H1 (cell line): ENCODE data around the gene IRF4. TPM values are rescaled to one million over a fixed set of nuclear protein-coding genes. Genes with fewer than 3 reads are reported as not detected.

Experiments
- CTCF ChIA-PET: fragments of 300-600 bp; sonication (Branson Sonifier 250); formaldehyde crosslinking; loops from one replicate; lab custom pipeline; 2021; ENCODE audit not compliant: partially characterized antibody; lab: Charles Lee
- POLR2A ChIA-PET: fragments of 300-600 bp; sonication (Branson Sonifier 250); formaldehyde crosslinking; loops from one replicate; lab custom pipeline; 2021; ENCODE audit warnings: inconsistent platforms; ENCODE audit not compliant: partially characterized antibody; lab: Charles Lee
- DNase-seq, 2 experiments: peaks; one replicate each; pipeline versions ENCODE4 v3.0.0 to v3.0.0-alpha.2; 2010 to 2022; ENCODE audit warnings: low spot score in 2 of 2, low read depth in 1 of 2, mixed read lengths in 1 of 2
- FAIRE-seq: peaks from 2 replicates; lab custom pipeline; 2011; peaks lifted over from hg19 to GRCh38; lab: Jason Lieb, UNC
- H2AFZ ChIP-seq: 2 replicates; pipeline ENCODE4 v1.8.1; 2012; ENCODE audit warnings: low read length, inconsistent platforms
- H2AK5ac ChIP-seq: 2 replicates; pipeline ENCODE4 v1.6.1; 2013; ENCODE audit warnings: low read depth, low read length
- H2BK120ac ChIP-seq: replicated peaks from 2 replicates; pipeline ENCODE3; 2013; ENCODE audit warnings: low read depth, low read length, inconsistent platforms
- H2BK12ac ChIP-seq: 2 replicates; pipeline ENCODE4 v1.6.1; 2013; ENCODE audit warnings: low read depth, low read length
- H2BK15ac ChIP-seq: 2 replicates; pipeline ENCODE4 v1.6.1; 2013; ENCODE audit warnings: low read length
- H2BK20ac ChIP-seq: 2 replicates; pipeline ENCODE4 v1.6.1; 2013; ENCODE audit warnings: low read length
- H2BK5ac ChIP-seq: 2 replicates; pipeline ENCODE4 v1.6.1; 2013; ENCODE audit warnings: low read depth, low read length
- H3K14ac ChIP-seq: 2 replicates; pipeline ENCODE4 v1.6.1; 2013; ENCODE audit warnings: inconsistent platforms; ENCODE audit not compliant: insufficient read length
- H3K18ac ChIP-seq: 2 replicates; pipeline ENCODE4 v1.6.1; 2013; ENCODE audit warnings: low read length; ENCODE audit errors: extremely low read depth
- H3K23ac ChIP-seq: 2 replicates; pipeline ENCODE4 v1.6.1; 2013; ENCODE audit warnings: inconsistent platforms; ENCODE audit not compliant: insufficient read length
- H3K23me2 ChIP-seq: 2 replicates; pipeline ENCODE4 v1.6.1; 2013; ENCODE audit warnings: low read depth, low read length
- H3K27ac ChIP-seq: 2 replicates; pipeline ENCODE4 v1.6.1; 2011; ENCODE audit warnings: low read depth, low read length, inconsistent platforms
- H3K27me3 ChIP-seq, 4 experiments: replicated peaks in 1 of 4; 1 replicate in 1 of 4; 2 replicates in 3 of 4; pipeline versions ENCODE4 v1.6.1 to v1.8.1; 2011 to 2013; ENCODE audit warnings: low read length in 3 of 4, mild to moderate bottlenecking in 3 of 4, inconsistent platforms in 2 of 4, mixed read lengths in 2 of 4, moderate library complexity in 1 of 4; ENCODE audit not compliant: control insufficient read depth in 3 of 4, insufficient read depth in 3 of 4; ENCODE audit errors: extremely low read depth in 1 of 4
- H3K36me3 ChIP-seq, 4 experiments: 2 replicates each; pipeline versions ENCODE4 v1.6.1 to v1.8.1; 2011 to 2013; ENCODE audit warnings: mild to moderate bottlenecking in 4 of 4, low read length in 3 of 4, moderate library complexity in 2 of 4, control low read depth in 1 of 4, inconsistent platforms in 1 of 4; ENCODE audit not compliant: insufficient read depth in 4 of 4, control insufficient read depth in 2 of 4
- H3K4ac ChIP-seq: replicated peaks from 2 replicates; pipeline ENCODE3; 2013; ENCODE audit warnings: low read length, low read depth, mixed read lengths, inconsistent platforms; ENCODE audit not compliant: insufficient read length
- H3K4me1 ChIP-seq, 4 experiments: replicated peaks in 1 of 4; 1 replicate in 1 of 4; 2 replicates in 3 of 4; pipeline versions ENCODE4 v1.6.1 to v1.8.1; 2011 to 2013; ENCODE audit warnings: low read length in 3 of 4, inconsistent platforms in 2 of 4, mixed read lengths in 1 of 4; ENCODE audit not compliant: insufficient read depth in 4 of 4, control insufficient read depth in 3 of 4
- H3K4me2 ChIP-seq, 2 experiments: 2 replicates each; pipeline versions ENCODE4 v1.6.1 to v1.8.1; 2011 to 2013; ENCODE audit warnings: low read depth in 2 of 2, low read length in 2 of 2, control low read depth in 1 of 2, inconsistent platforms in 1 of 2, mild to moderate bottlenecking in 1 of 2; ENCODE audit not compliant: insufficient read depth in 1 of 2
- H3K4me3 ChIP-seq, 4 experiments: fragments of 200-600, 300-600 bp in 1 of 4; sonication (generic), shearing (Covaris generic), sonication (Bioruptor Twin) in 1 of 4; 2 replicates each; pipeline versions ENCODE4 v1.5.1 to v1.8.1; 2011 to 2016; ENCODE audit warnings: low read length in 4 of 4, low read depth in 3 of 4, control low read depth in 2 of 4, inconsistent platforms in 2 of 4, mild to moderate bottlenecking in 2 of 4, mixed read lengths in 1 of 4, moderate library complexity in 1 of 4; ENCODE audit not compliant: insufficient read depth in 2 of 4; ENCODE audit errors: extremely low read depth in 1 of 4
- H3K56ac ChIP-seq: replicated peaks from 2 replicates; pipeline ENCODE3; 2013; ENCODE audit warnings: low read depth, mild to moderate bottlenecking, mixed read lengths, low read length, inconsistent platforms; ENCODE audit not compliant: insufficient read length
- H3K79me1 ChIP-seq: 2 replicates; pipeline ENCODE4 v1.6.1; 2013; ENCODE audit warnings: low read depth, low read length, control low read depth
- H3K79me2 ChIP-seq, 2 experiments: 2 replicates each; pipeline versions ENCODE4 v1.6.1 to v1.8.1; 2012 to 2013; ENCODE audit warnings: low read length in 2 of 2, mild to moderate bottlenecking in 2 of 2, inconsistent platforms in 1 of 2; ENCODE audit not compliant: insufficient read depth in 2 of 2, control insufficient read depth in 1 of 2
- H3K9ac ChIP-seq, 4 experiments: replicated peaks in 1 of 4; 1 replicate in 1 of 4; 2 replicates in 3 of 4; pipeline versions ENCODE4 v1.6.1 to v1.8.1; 2011 to 2013; ENCODE audit warnings: low read depth in 3 of 4, low read length in 3 of 4, control low read depth in 2 of 4, mild to moderate bottlenecking in 2 of 4, moderate library complexity in 2 of 4, inconsistent platforms in 1 of 4; ENCODE audit errors: extremely low read depth in 1 of 4
- H3K9me3 ChIP-seq, 2 experiments: 2 replicates each; pipeline versions ENCODE4 v1.6.1 to v1.8.1; 2012 to 2013; ENCODE audit warnings: mild to moderate bottlenecking in 2 of 2, moderate library complexity in 2 of 2, control low read depth in 1 of 2, inconsistent platforms in 1 of 2, low read depth in 1 of 2, low read length in 1 of 2, mixed read lengths in 1 of 2; ENCODE audit not compliant: insufficient read depth in 2 of 2
- H4K20me1 ChIP-seq, 2 experiments: replicated peaks in 1 of 2; 2 replicates each; pipeline versions ENCODE3 to v1.8.1; 2011 to 2013; ENCODE audit warnings: inconsistent platforms in 2 of 2, low read length in 2 of 2, mild to moderate bottlenecking in 1 of 2; ENCODE audit not compliant: insufficient read depth in 2 of 2, control insufficient read depth in 1 of 2
- H4K5ac ChIP-seq: 2 replicates; pipeline ENCODE4 v1.6.1; 2013; ENCODE audit warnings: low read length, low read depth, mixed read lengths, inconsistent platforms; ENCODE audit not compliant: insufficient read length
- H4K8ac ChIP-seq: 2 replicates; pipeline ENCODE4 v1.8.0; 2013; ENCODE audit warnings: mild to moderate bottlenecking, moderate library complexity, low read length, inconsistent platforms; ENCODE audit not compliant: insufficient read depth; ENCODE audit errors: extremely low read depth
- H4K91ac ChIP-seq: replicated peaks from 2 replicates; pipeline ENCODE3; 2013; ENCODE audit warnings: low read length, mixed read lengths, inconsistent platforms; ENCODE audit not compliant: insufficient read length
- KDM4A ChIP-seq: IDR thresholded peaks from one replicate; pipeline ENCODE4 v1.7.1; 2012; ENCODE audit warnings: low read depth, mild to moderate bottlenecking, moderate library complexity, low read length, inconsistent platforms; ENCODE audit not compliant: severe bottlenecking
- RNF2 ChIP-seq: fragments of 200-900, 300-1000 bp; sonication (generic); IDR thresholded peaks from 2 replicates; pipeline ENCODE4 v1.7.1; 2016; ENCODE audit warnings: borderline replicate concordance, low read depth, mild to moderate bottlenecking, antibody characterized with exemption, low read length; ENCODE audit not compliant: poor library complexity, severe bottlenecking; ENCODE audit errors: missing control alignments
- WGBS, 2 experiments: shearing (Covaris generic) in 1 of 2; methylation state at CpG; one replicate each; pipeline versions ENCODE4 v1.1.6 to v1.1.7; 2013 to 2015; ENCODE audit warnings: low lambda C conversion rate in 2 of 2, mixed read lengths in 2 of 2, inconsistent platforms in 1 of 2, low coverage in 1 of 2, missing lambda C conversion rate in 1 of 2; ENCODE audit not compliant: insufficient replicate concordance in 2 of 2, insufficient coverage in 1 of 2, insufficient read length in 1 of 2; ENCODE audit errors: extremely low coverage in 1 of 2, missing lambda C conversion rate in 1 of 2; 5-methylcytosine and 5-hydroxymethylcytosine counted together
- polyA plus RNA-seq, 7 experiments: library from polyadenylated mRNA; depleted of rRNA in 3 of 7; stranded (reverse) in 5 of 7; unstranded in 2 of 7; fragments of >200 nt in 5 of 7; fragments of 200-250 nt in 2 of 7; gene quantifications; 1 replicate in 5 of 7; 2 replicates in 1 of 7; 4 replicates in 1 of 7; pipeline versions ENCODE4 v1.2.1 to v1.2.3, GENCODE V29; 2011 to 2013; ENCODE audit warnings: missing spikeins in 2 of 7, mixed read lengths in 2 of 7
- total RNA-seq: library from RNA; stranded (reverse); fragmentation: NEBNext Ultra II Directional; extraction: Animal tissue kit (Norgen Biotek cat#: 25700); gene quantifications from 2 replicates; pipeline ENCODE4 v1.2.1, GENCODE V29; 2021

The IRF4 gene
- total and polyA plus RNA-seq, 2 of the 8 experiments (the other 6 are each of a cell fraction or from before 2014, with no cell fraction given): 0.77 to 2.1 TPM

- H3K27me3 ChIP-seq: no peaks in the 10 kb centered on the region
- no peak overlapping the region for H3K9ac ChIP-seq
- no peak overlapping the region for H3K56ac ChIP-seq
- DNase-seq: no peak
- no peaks in the 10 kb centered on the region for H4K20me1 ChIP-seq
- no peak overlapping the region for H3K14ac ChIP-seq
- no peak overlapping the region for H2BK20ac ChIP-seq
- H2BK5ac ChIP-seq: no peak overlapping the region
- 95% methylated on average over 8 of the region's 8 CpGs; no CpG with 5 or more reads in 1 of the 2 experiments for WGBS, 2 experiments
- no peak overlapping the region for H2AK5ac ChIP-seq
- H2AFZ ChIP-seq: no peak overlapping the region
- peaks cover 6 to 19% of the 10 kb centered on the region in 2 experiments; a peak in 3 of 4 replicates for H3K9me3 ChIP-seq
- no peak overlapping the region for H2BK12ac ChIP-seq
- no peak overlapping the region for H3K4me2 ChIP-seq
- no peaks in the 10 kb centered on the region for H3K79me2 ChIP-seq
- H3K4me3 ChIP-seq: no peak overlapping the region
- TF ChIP-seq RNF2: no peak
- no peak for TF ChIP-seq KDM4A
- no peak overlapping the region for H3K23ac ChIP-seq
- H3K4ac ChIP-seq: no peak overlapping the region
- H3K23me2 ChIP-seq: no peaks in the 10 kb centered on the region
- no peak overlapping the region for H4K8ac ChIP-seq
- H4K5ac ChIP-seq: no peak overlapping the region
- ChIA-PET POLR2A (interaction anchor here (0.8 kb wide), 1 partner anchor 9 kb away, joined by 3 read pairs; no protein-coding TSS in a partner anchor), CTCF (interaction anchor here (0.8 to 1.6 kb wide), 4 partner anchors 10 to 100 kb away, joined by 3 read pairs; no protein-coding TSS in a partner anchor)
- H3K36me3 ChIP-seq: no peaks in the 10 kb centered on the region; a peak in 1 of 8 replicates
- no peak overlapping the region for H2BK15ac ChIP-seq
- peaks cover 0 to 4% (median 2%) of the 10 kb centered on the region in 4 experiments; a peak in 3 of 7 replicates for H3K4me1 ChIP-seq
- H3K79me1 ChIP-seq: no peaks in the 10 kb centered on the region
- H2BK120ac ChIP-seq: no peak overlapping the region
- no peak for FAIRE-seq
- no peak overlapping the region for H3K27ac ChIP-seq
- H3K18ac ChIP-seq: no peak overlapping the region
- no peak overlapping the region for H4K91ac ChIP-seq
Measured at GRCh38 chr6:451847-452246, 60.3 kb downstream of the IRF4 start.
